ENCODE results near the gene BTRC.
"Not testable (repeated sequence)": the region's sequence is repeated elsewhere in the genome, so short reads cannot be mapped to it uniquely, and the experiment has no call there.

BTRC gene

GRCh38 chr10:101388676-101389276 lies 34.8 kb downstream of the BTRC start:
- DNase-seq = no peak

GRCh38 chr10:101389532-101389931 lies 35.6 kb downstream of the BTRC start:
- DNase-seq = not testable (repeated sequence)

- no peak for DNase-seq
Measured at GRCh38 chr10:101389986-101390531, 36.1 kb downstream of the BTRC start.

- no peak for DNase-seq
Measured at GRCh38 chr10:101393378-101393777, 39.4 kb downstream of the BTRC start.

DNA sequence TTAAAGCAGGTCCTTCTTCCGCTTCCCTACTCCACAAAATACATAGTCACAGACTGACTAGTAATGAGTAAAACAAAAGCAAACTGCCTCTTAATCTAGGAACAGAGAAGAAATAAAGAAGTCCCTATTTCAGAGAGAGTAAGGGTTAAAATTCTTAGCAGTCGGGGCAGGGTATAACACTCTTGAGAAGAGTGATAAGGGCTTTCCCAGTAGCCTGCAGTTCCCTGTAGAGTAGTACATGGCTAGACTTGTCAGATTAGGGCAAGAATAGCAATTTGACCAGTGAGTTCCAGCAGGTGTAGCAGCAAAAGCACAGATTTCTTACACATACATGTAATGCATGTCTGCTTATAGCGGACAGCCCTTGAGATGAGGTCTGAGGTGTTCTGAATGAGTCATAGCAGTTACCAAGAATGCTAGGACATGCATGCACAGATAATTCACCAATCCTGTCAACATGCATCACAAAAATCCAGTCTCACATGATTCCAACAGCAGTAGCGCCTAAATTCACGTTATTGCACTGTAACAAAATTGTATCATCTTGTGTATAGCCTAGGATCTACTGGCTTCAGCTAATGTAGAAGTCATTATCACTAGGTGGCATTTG lies 40.7 kb downstream of the BTRC start:
- peak; percentile 9 for DNase-seq

GRCh38 chr10:101397140-101397539 lies 43.2 kb downstream of the BTRC start:
- peak; percentile 58 for DNase-seq

- DNase-seq = no peak
Measured at GRCh38 chr10:101400585-101400984, 46.6 kb downstream of the BTRC start.

GRCh38 chr10:101402711-101403110 lies 48.7 kb downstream of the BTRC start:
- no peak for DNase-seq

DNA sequence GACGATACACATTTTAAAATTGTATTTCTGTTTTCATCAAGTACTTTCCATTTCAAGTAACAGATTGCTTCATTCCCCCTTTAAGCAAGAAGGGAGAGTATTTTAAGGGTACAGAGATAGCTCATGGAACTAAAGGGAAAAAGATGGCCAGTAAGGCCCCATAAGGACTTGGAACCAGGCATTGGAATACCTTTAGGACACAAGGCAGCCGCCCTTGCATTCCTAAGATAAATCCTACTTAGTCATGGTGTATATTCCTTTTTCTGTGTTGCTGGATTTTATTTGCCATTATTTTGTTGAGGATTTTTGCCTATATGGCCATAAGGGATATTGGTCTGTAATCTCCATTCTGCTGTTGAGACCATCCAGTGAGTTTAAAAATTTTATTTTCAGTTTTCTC lies 49.2 kb downstream of the BTRC start:
- no peak for DNase-seq

GRCh38 chr10:101405001-101405400 lies 51.0 kb downstream of the BTRC start:
- DNase-seq = no peak

- DNase-seq = no peak
Measured at GRCh38 chr10:101411598-101411997, 57.6 kb downstream of the BTRC start.

- no peak for DNase-seq
Measured at GRCh38 chr10:101414034-101414433, 60.1 kb downstream of the BTRC start.

- DNase-seq = no peak
Measured at GRCh38 chr10:101415884-101416283, 61.9 kb downstream of the BTRC start.

- not testable (repeated sequence) for DNase-seq
Measured at GRCh38 chr10:101421967-101422366, 68.0 kb downstream of the BTRC start.

- DNase-seq = no peak
Measured at GRCh38 chr10:101425535-101425934, 71.6 kb downstream of the BTRC start.

GRCh38 chr10:101428036-101428435 lies 74.1 kb downstream of the BTRC start:
- DNase-seq = no peak

DNA sequence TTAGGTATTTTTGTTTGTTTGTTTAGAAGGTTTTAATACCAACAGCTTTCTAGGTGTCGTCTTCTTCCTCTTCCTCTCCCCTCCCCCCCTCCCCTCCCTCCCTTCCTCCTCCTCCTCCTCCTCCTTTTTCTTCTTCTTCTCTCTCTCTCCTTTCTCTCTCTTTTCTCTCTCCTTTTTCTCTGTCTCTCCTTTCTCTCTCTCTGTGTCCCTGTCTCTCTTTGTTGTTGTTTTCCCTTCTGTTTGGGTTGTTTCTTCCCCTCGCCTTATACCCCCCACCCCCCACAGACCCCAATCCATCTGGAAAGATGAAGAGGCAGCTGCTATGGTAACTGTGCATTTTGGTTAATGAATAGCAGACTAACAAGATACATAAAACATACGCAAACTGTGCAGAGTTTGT lies 75.5 kb downstream of the BTRC start:
- no peak for DNase-seq

DNA sequence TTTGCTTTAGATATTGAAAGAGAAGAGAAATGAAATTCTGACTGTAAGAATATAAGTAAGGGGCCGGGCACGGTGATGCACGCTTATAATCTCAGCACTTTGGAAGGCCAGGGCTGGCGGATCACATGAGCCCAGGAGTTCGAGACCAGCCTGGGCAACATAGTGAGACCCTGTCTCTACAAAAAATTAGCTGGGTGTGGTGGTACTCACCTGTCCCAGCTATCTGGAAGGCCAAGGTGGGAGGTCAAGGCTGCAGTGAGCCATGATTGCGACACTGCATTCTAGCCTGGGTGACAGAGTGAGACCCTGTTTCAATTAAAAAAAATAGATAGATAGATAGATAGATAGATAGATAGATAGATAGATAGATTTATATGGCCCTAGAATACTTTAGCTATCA lies 82.3 kb downstream of the BTRC start:
- DNase-seq = no peak

- no peak for DNase-seq
Measured at GRCh38 chr10:101438881-101439391, 85.0 kb downstream of the BTRC start.

DNA sequence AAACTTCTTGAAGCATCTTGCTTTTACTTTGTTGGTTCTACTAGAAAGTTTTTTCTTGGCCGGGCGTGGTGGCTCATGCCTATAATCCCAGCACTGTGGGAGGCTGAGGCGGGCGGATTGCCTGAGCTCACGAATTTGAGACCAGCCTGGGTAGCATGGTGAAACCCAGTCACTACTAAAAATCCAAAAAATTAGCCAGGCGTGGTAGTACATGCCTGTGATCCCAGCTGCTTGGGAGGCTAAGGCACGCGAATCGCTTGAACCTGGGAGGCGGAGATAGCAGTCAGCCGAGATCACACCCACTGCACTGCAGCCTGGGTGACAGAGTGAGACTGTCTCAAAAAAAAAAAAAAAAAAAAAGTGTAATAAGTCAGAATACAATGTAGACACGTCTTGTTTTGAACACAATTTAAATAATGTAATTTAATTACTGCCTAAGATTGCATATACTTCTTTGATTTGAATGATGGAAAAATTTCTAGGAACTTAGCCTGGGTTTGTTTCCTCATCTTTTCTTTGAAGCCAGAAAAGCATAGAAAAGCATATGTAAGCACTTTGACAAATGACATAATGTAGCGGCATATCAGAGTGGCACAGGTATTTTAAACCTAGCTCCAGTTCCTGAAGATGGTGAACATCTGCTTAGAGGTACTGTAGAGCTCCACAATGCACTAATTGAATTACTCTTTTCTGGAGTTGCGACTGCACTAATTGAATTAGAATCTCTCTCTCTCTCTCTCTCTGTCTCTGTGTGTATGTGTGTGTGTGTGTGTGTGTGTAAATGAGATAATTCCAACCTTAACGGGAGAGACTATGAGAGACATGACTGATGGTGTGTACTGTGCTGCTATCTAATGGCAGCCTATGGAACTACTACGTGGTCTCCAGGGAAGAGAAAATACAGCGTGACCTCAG lies 87.8 kb downstream of the BTRC start:
- DNase-seq = peak; percentile 54

DNA sequence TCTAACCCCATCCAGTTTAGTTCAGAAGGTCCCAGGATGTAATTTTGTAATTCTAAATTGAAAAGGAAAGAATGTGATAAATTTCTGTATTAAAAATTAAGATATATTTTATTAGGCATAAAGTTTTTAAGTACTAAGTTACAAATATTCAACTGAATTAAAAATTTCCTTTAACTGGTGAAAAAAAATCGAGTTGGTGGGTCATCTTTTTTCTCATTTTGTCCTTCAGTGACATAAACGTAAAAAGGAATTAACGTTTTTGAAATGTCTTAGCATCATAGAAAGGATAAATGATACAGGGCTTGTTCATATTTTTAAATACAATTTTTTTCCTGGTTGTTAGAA lies 88.5 kb downstream of the BTRC start:
- DNase-seq = no peak

DNA sequence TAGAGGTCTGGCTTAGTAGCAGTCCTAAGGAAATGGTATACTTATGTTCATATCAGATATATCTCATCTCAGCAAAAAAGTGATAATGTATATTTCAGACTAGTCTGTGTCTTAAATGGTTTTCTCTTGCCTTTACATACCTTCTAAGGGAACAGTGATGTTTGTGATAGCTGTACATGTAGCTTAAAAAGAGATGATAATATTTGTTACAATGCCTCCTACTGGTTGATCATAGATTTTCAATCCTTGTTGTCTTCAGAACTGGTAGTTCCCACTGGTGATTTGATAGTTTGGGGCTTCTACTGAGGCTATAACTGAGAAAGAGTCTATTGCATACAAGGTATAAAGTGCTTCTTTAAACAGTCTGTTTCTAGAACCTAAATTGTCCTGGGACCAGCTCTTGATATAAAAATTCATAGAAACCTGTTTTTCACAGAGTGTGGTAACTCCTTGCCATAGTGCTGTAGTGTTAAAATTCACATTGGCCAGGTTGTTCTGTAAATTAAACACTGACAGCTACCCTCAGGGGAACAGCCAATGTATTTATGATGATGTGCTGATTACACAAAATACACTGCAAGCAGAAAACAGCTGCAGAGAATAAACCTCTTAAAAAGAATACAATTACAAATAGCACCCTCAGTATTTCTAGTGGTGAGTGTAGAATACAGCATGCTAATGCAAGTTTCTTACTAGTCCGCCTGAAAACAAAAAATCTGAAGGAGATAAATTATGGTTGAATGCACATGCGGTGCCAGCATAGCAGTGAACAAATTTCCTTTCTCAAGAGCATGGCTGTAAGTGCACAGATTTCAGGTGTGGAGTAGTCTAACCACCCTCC lies 90.3 kb downstream of the BTRC start:
- peak; percentile 19 for DNase-seq

DNA sequence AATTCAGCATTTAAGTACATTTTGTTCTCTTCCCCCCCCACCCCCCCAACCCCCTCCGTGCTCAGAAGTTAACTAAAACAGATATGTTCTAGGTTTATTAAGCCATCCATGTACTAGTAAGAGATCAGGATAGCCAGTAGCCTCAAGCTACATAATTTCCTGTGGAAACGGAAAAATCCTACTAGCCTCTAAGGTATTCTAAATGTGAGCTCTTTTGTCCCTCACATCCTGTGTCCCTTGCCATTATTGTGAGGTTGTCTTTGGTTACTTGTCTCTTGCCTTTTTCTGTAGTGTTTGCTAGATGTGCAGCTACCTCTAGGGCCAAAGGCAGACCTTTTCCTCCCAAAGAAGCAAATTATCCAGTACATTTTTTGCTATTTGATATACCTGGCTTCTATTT lies 92.1 kb downstream of the BTRC start:
- no peak for DNase-seq
